ENCODE data around the gene CLCF1.

The CLCF1 gene

DNA sequence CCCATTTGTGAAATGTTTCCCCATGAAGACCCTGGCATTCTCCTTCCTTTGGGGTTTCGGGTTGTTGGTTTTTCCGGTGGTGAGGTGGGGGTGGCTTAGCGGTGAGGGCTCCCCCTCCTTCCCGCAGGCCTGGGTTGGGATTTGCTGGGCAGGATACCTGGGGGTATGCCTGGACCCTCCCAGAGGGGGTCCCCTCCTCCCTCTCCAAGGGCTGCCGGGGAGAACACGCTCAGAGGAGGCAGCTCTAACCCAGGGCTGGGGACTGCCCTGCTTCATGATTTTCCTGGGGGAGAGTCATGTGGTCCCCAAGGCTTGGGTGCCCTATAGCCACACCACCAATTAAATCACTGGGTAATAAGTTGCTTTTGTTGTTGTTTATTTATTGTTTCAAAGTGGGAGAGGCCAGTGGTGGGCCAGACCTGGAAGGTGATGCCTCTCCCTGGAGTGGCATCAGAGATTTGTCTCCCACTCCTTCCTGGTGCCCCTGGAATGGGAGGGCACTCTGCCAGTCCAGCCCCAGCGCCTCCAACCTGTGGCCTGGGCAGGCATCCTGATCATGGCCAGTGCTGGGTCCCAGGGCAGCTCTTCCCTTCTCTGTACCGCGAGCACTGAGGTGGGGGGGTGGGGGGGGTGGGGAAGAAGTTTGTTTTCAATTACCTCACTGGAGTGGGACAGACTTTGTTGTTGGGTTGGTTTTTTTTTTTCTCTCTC lies 1.3 kb upstream of the CLCF1 start:
- DNase-seq, result no peak

DNA sequence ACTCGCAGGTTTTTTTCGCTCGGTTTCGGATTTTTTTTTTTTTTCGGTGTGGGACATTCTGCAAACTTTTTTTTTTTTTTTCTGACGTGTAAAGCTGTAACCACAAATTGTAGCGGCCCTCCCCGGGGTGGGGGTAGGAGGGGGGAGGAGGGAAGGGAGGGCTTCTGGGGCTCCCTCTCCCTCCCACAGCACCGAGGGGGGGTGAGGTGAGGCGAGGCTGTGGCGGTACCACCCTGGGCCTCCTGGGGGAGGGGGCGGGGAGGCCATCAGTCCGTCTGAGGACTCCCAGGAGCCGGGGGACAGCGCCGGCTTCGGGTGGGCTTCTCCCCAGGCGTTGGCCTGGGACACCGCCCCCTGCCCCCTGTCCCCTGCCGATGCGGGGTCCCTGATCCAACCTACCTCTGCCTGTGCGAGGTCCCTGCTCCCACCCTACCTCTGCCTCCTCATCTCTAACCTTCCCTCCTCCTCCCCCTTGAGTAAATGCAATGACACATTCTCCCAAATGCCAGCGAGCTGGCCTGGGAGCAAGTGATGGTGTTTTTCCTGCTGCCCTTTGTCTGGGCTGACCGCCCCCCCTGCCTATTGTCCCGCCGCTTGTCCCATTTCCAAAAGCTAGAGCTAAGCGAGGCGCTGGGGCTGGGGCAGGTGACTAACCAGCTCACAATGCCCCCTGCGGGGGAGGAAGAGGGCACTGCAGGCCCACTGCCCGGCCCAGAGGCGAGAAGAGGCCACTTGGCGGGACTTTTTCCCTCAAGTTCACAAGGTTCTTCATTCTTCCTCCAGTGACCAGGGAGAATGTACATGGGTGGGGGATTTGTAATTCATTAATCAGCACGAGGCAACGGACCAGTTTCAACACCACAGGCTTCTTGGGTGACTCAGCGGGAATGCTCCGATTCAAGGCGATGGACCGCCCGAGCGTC lies 511 bp upstream of the CLCF1 start:
- DNase-seq, result no peak

DNA sequence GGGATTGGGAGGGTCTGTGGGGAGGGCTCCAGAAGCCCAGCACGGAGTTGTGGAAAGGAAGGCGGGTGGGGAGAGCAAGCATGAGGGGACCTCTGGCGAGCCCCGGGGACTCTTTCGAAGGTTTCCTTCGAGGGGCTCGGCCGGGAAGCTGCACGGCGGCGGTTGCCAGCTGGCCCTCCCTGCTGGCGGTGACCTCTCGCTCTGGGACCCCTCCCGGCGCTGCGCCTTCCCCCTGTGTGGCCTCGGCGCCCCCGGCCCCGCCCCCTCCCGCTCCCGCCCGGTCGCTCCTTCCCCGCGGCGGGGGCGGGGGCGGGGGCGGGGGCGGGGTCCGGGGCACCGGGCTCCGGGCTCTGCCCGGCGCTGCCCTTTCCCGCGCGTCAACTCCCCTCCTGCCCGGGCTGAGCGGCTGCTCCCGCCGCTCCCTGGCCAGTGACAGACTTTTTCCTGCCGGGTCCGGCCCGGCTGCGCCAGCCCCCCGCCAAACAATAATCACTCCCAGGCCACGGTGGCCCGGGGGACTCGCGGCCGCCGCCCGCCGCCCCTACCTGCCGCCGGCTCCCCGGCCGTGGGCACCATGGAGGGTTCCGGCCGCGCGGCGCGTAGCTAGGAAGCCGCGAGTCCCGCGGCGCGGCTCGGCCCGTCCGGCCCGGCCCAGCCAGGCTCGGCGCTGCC lies 941 bp downstream of the CLCF1 start:
- no peak for DNase-seq

DNA sequence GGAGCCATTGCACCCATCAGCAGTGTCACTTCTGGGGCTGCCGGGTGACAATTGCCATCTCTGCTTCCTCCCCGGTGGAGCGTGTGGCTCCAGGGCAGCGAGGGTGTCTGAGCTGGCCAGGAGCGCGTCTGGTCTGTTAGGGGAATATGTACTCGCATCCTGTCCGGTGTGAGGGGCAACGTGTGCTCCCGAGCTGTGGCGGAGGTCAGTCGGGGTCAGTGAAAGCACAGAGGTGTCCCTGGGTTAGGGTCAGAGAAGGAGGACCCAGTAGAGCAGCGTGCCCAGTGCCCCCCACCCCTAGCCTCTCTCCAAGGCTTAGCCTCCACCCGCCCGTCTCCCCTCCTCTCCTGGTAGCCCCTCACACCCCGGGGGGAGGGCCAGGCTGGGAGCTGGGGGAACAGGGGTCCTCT lies 1.5 kb downstream of the CLCF1 start:
- DNase-seq, result no peak

DNA sequence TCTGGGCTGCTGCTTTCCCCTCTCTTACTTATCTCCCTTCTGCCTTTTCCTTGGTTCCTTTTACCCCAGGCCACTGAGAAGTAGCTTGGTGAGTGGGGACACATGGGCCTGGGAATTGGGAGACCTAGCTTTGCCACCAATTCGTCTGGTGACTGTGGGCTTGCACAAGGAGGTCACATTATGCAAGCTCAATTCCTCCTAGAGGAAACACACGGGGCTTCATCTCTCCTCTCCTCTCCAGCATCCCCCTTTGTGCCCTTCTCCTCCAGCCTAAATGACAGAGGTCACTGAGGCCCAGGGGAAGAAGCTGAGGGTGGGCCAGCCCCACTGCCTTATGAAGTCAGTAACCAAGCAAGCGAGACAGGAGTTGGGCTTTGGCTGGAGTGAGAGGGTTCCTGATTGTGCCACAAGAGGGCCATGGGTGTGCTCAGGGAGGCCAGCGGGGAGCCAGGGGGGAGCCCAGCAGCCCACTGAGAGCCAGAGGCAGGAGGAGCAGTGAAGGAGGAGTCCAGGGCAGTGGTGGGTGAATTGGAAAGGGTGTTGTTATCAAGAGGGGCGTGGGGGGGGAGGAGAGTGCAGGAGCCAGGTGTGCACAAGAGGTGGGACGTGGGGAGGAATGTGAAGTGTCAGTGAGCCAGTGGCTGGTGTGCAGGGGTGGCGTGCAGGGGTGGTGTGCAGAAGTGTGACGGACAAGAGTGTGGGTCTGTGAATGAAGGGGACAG lies 2.0 kb downstream of the CLCF1 start:
- no peak for DNase-seq

DNA sequence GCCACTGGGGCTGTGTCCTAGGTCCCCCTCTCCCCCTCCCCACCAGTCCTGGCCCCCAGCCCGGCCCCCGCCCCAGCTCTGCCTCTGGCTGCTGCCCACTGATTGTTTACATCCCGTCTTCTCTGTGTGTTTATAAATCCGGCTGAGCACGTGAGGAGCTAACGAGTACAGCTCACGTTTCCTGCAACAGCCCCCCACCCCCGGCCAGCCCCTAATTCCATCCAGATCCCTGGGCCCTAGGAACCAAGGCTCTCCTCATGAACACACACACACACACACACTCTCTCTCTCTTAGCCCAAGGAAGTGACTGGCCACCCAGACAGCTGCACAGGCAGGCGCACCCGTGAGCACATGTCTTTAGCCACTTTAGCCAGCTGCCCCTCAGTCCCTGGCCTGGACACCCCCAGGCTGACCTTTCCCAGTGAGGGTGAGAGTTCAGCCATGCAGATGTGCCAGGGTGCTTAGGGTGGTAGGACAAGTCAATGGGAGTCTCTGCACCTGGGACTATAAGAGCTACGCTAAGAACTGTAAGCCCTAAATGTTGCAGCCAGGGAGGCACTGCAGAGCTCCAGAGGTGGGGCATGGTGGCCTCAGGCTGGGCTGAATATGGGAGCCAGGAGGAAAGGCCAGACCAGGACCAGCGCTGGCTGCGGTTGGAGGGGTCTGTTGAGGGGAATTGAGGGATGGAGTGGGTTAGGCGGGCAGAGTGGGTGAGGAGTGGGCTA lies 2.9 kb downstream of the CLCF1 start:
- no peak for DNase-seq

DNA sequence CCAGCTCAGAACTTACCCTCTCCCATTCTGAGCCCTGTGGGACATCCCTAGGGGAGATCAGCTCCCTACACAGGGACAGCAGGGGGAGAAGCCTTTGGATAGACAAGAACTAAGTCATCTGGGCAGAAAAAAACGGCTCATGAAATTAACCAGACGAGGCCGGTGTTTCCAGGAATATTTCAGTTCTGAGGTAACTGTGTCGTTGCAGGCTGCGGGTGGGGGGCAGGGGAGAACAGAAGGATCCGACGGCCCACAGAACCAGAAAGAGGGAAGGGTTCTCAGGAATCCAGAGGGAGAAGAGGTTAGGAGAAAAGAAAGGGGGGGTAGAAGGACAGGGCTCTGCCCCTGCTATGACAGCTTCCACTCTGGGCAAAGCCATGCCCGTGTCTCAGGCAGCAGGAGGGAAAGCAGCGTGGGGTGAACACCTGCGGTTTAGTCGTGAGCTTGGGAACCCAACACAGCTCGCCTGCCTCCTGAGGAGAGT lies 3.6 kb downstream of the CLCF1 start:
- no peak for DNase-seq

DNA sequence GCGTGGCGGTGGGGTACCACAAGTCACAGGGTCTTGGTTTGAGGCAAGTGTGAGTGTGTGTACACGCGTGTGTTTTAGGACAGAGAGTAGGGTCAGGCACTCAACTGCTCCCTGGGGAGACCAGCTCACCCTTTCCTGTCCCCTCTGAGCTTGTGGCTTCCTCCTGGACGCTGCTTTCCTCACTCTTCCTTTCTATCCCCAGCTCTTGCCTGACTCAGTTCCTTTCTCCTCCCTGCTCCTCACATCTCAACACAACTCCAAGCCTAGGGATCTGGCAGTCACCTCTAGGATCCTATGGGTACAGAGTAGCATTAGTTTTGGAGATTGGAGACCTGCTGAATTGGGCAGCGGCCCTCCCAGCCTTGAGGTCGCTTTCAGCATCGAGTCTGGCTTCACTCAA lies 4.1 kb downstream of the CLCF1 start:
- DNase-seq, result no peak

DNA sequence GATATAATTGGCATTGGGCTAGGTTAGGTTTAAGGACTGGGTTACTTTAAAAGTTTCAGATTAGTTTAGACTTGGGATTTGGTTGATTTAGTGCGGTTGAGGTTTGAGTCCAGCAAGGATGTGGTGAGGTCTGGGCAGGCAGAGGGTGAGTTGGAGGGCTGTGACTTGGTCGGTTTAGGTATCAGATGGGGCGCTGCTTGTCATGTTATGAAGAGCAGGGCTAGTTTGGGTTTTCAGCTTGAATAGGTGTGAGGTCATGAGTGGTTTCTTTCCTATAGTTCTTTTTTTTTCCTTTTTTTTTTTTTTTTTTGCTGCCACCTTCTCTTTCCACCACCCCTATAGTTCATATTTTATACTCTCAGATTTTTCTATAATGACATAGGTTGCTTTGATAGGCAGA lies 4.8 kb downstream of the CLCF1 start:
- DNase-seq, result no peak

DNA sequence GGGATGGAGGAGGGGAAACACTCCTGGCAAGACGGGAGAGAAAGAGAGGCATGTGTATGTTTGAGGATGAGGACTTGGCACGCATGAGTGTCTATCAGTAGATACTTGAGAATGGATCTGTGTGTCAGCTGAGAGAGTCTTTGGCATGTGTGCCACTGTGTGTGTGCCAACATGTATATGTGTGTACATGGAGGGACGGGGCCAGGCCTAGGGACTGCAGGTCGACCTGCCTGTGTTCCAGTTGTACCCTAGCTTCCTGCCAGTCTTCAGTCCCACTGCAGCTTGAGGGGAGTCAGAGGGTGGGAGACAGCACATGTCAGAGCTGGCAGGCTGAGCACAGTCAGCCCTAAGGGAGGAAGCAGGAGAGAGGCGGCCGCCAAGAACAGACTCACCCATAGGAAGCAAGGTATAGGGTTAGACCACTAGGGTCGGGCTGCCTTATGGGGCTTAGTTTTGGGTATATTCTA lies 5.6 kb downstream of the CLCF1 start:
- DNase-seq, result no peak

DNA sequence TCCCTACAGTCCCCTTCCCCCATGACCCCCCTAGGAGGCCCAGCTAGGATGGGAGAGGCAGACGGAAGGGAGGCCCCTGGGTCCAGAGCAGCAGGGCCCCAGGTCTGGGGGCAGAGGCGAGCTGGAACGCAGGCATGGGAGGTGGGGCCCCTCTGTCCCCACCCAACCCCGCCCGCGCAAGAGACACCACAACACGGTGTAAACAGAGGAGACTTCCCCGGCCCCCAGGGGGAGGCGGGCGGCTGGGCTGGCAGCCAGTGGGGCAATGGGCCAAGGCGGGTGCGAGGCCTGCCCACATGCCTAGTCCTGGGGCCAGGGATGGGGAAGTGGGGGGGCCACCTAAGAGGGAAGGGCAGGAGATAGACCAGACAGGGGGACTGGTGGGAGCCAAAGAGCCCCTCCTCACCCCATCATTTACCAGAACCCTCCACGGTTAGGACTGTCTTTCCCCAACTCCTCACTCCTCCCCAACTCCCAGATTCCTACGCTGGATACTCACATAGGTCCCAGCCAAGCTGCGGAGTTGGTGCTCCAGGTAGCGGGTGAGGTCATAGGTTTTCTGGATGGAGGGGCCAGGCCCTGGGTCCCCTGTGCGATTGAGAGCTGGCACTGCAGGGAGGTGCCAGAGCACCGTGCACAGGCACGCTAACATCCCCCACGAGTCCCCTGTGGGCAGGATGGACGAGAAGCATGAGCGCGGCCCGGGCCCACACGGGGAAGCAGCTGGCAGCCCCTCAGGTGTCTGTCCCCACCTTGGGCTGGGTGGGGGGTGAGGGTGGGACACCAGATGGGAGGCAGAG lies 6.2 kb downstream of the CLCF1 start:
- no peak for DNase-seq

DNA sequence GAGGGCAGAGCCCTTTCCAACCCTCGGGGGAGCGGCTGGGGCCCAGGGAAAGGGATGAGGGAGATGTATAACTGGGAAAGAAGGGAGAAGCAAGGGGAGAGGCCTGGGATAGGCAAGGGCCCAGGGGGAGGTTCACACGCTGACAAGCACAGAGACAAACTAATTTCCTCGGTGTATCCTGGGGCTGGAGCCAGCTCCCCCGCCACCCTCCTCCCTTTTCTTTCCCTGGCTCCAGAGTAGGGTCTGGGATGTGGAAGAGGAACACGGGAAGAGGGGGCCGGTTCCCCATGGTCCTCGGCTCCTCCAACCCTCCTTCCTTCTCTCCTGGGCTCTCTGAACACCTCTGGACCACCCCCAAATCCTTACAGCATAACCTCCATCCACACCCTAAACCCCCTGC lies 6.9 kb downstream of the CLCF1 start:
- DNase-seq, result no peak

DNA sequence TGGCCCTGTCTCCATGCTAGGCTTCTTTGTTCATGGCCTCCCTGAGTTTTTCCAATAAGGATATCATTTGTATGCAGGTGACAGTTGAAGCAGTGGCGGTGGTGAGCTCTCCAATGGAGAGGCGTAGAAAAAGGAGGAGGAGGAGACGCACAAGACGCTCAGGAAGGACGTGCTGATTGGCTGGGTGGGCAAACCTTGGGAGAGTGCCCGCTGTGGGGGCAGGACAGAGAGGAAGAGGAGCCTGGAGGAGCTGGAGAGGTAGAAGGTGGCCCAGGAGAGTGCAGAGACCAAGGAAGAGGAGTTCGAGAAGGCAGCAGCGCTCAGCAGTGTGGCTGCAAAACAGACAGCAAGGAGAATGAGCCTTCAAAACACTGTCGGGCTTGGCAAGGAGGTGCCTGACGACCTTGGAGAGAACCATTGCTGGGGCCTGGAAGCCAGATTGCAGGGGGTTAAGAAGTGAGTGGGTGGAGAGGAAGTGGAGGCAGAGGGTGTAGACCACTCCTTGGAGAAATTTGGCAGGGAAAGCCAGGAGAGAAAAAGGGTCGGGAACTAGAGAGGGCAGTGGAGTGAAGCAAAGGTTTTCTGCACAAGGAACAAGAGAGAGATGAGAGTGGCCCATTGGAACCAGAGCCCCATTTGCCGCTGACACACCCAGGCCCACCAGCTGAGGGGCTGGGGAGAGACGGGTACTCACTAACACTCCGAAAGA lies 7.5 kb downstream of the CLCF1 start:
- DNase-seq, result no peak

DNA sequence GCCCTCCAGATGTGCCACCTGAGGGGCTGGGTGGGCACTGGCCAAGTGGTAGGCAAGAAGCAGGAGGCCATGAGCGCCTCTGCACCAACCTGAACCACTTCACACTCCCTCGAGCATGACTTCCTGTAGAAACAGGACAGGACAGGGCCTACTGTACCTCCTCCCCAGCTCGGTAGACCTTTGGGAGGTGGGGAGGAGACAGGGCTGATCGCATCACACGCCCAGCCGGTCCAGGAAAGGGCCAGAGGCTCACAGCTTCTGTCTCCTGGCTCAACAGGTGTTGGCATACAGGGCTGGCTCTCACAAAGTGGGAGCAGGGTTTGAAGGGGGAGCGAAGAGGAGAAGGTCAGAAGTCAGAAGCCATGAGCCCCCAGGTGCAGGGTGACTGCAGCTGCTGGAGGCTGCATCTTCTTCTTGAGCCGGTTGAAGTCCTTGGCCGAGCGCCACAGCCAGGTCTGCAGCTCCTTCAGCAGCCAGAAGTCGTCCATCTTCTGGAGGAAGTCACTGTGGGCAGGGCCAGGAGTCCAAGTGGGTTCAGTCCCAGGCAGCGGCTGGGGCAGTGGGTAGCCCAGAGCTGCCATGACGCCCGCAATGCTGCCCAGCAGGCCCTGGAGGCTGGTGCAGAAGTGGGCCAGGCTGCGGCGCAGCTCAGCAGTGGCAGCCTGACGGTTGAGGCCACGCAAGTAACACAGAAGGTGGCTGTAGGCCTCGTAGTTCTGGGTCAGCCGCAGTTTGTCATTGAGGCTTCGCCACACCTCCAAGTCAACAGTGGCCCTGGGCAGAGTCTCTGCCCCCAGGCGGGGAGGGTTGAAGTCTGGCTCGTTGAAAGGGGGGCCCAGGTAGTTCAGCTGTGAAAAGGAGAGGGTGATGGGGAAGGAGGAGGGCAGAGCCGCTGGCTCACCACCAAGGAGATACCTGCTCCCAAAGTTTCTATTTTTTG lies 8.3 kb downstream of the CLCF1 start:
- no peak for DNase-seq

DNA sequence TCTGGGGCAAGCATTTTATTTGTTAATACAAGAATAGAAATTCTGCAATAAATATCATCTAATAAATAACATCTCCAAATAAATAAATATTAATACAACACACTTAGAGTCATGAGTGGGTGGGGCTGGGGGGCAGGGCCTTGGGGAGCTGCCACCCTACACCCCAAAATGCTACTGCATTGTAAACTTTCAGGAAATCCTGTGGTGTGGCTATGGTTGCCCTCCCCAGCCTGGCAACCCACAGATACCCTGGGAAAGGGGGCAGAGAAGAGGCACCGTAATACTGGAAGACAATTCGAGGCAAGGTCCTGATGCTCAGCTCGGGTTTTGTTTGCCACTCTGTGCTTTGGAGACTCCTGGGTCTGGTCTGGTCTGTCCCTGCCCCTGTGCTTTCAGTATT lies 9.2 kb downstream of the CLCF1 start:
- no peak for DNase-seq

DNA sequence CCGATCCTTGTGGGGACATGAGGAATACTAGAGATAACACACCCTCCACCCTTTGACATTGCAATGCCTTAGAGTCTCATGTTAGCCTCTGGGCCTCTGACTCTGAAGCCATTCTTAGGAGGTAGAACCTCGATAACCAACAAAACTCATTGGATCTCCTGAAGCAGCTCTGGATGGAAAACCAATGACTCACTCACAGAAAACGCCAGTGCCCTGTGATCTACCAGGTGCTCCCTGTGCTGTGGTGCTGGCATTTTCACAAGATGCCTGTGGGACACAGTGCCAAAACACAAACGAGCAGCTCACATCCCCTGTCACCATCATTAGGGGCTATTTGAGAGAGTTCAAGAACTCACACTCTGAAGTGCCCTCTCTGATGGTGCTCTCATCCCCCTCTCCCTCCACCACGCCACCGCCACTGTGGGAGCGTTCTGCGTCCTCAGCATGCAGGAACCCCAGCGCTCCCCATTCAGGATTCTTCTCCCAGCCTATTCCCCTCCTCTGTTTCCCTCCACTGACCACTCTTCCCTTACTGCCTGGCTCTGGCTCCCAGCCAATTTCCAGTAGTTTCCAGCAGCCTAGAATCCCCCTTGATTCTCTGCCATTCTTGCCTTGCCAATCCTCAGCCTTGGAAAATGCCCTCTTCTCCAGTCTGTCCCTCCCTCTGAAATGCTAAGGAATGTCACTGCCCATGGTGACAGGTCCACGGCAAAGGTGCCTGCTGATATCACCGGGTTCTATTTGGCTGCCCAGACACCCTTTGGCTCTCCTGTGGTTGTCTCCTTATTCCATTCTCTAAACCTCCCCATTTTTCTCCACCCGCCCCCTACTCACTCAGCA lies 15.3 kb downstream of the CLCF1 start:
- DNase-seq, result no peak

DNA sequence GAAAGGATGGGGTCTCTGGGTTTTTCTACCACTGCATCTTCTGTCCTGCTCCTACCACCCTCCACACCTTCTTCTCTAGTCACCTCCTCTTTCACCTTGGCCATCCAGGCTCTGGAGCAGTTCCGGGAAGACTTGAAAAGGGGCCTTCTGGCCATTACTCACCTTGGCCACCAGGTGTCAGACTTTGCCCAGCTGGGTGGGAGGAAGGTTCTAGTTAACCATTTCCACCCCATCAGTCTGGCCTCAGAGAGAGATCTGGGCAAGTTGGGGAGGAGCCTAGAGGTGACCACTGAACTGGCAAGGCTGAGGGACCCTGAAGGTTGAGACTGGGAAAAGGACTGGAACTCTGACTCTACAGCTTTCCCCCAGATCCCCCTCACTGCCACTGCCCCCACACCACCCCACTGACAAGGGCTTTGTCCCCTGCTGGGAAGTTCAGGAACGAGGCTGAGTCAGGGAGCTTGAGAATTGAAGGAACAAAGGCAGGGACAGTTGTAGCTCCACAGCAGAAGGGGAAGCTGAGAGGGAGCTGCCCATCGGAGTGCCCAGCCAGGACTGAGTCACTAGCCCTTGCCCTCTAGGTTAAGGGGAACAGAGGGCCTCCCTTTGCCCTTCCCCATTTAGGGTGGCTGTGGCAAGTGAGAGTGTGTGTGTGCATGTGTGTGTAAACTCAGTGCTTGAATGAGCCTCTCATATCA lies 16.4 kb downstream of the CLCF1 start:
- DNase-seq, result peak; percentile 81

DNA sequence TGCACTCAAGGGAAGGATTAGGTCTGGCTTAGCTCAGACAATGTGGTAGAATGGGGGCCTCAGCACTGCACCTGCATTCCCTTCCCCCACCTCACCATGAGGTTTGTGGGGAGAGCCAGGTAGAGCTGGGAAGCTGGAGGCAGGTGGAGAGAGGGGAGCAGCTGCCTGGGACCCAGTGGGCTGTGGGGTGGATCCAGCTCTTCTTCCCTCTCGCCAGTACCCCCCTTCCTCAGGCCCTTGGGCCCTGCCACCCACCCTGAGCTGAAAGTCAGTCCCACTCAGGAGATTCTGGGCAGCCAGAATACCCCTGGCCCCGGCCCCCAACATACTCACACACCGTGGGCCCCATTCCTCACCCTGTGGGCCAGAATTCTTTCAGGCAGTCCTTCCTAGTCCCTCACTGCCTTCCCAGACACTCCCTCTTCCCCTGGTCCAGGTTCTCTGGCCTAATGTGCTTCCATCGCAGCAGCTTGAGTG lies 17.0 kb downstream of the CLCF1 start:
- no peak for DNase-seq

Measured in activated CD8-positive, alpha-beta memory T cell treated with anti-CD3 and anti-CD28 coated beads, Interleukin-2, amount 50 U/mL, for 48 hours (primary cell).